ENCODE measurements around the gene OR8J3.

- TF ChIP-seq CTCF (IDR thresholded peaks at IDR 0.05 in 2 of 3, conservative IDR thresholded peaks at IDR 0.05 in 1 of 3; ENCODE audit: control insufficient read depth in 2 of 3, extremely low read depth in 1 of 3, insufficient read depth in 1 of 3, low read depth in 3 of 3, low read length in 3 of 3) = no peak
- TF ChIP-seq NFIC (IDR thresholded peaks at IDR 0.05; ENCODE audit: low read depth, low read length) = no peak
- no peak for TF ChIP-seq TAF1 (IDR thresholded peaks at IDR 0.05; ENCODE audit: borderline replicate concordance, low read depth, low read length)
- TF ChIP-seq CEBPB (IDR thresholded peaks at IDR 0.05; ENCODE audit: borderline replicate concordance in 1 of 2, low read depth in 2 of 2, low read length in 2 of 2) = no peak
- no peak for TF ChIP-seq USF2 (IDR thresholded peaks at IDR 0.05; ENCODE audit: borderline replicate concordance, low read depth, low read length)
- no peak for TF ChIP-seq KDM1A (IDR thresholded peaks at IDR 0.05; ENCODE audit: borderline replicate concordance)
- TF ChIP-seq HDAC2 (IDR thresholded peaks at IDR 0.05) = no peak
- TF ChIP-seq FOS (IDR thresholded peaks at IDR 0.05; ENCODE audit: borderline replicate concordance, extremely low read depth, insufficient read length) = no peak
- no peak for TF ChIP-seq BCL3 (IDR thresholded peaks at IDR 0.05; ENCODE audit: borderline replicate concordance, insufficient read depth, low read depth, low read length, poor library complexity, severe bottlenecking)
- TF ChIP-seq MTA2 (IDR thresholded peaks at IDR 0.05; ENCODE audit: low read depth) = no peak
- TF ChIP-seq MYB (IDR thresholded peaks at IDR 0.05; ENCODE audit: borderline replicate concordance, low read depth, low read length) = no peak
Measured at GRCh38 chr11:56160217-56160616, 20.2 kb upstream of the OR8J3 start, which contains the start of gene OR8K5.

Measured in GM12878 (cell line).